Esophagus squamous epithelium (tissue), 4 donors: ENCODE results near the gene TXLNB.

Source experiments
- CTCF ChIP-seq, 6 experiments: fragments of 450-650 bp in 4 of 6; fragments of 200-600 bp in 2 of 6; sonication (generic) in 2 of 6; IDR thresholded peaks; one replicate each; pipeline ENCODE4 v1.5.1; 2016 to 2019; ENCODE audit warnings: antibody characterized with exemption in 6 of 6, mild to moderate bottlenecking in 4 of 6, moderate library complexity in 4 of 6
- POLR2A ChIP-seq, 4 donors: fragments of 450-650 bp; IDR thresholded peaks; one replicate each; pipeline ENCODE4 v1.6.1; 2017; ENCODE audit warnings: antibody characterized with exemption in 4 of 4, mild to moderate bottlenecking in 4 of 4, moderate library complexity in 3 of 4

DNA sequence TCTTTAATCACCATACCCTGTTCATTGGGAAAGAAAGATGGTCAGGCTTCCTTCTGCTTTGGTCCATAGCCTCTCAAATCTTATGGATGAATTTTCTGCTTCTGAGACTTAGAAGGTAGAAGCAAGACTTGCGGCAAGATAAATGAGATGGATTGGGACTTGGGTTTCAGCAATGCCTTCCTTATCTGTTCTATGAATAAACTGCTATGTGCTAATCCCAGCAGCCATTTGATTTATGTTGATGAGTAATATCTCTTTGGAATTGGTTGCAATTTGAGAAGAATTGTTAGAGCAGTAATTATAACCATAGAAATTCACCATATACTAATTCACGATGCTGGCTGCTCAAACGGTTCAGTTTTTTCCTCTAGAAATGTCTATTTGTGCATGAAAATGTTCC lies 48.3 kb downstream of the TXLNB start:
- TF ChIP-seq CTCF (IDR thresholded peaks at IDR 0.05) (no peak), POLR2A (IDR thresholded peaks at IDR 0.05) (no peak)
